Activated CD8-positive, alpha-beta memory T cell treated with anti-CD3 and anti-CD28 coated beads, Interleukin-2, amount 50 U/mL, for 1 hour (primary cell): ENCODE results near the gene MTMR10.

Experiments used
- DNase-seq: peaks from one replicate; pipeline ENCODE4 v3.0.0-alpha.2; 2020; ENCODE audit errors: extremely low read depth

The MTMR10 gene

GRCh38 chr15:30991255-30992235 is at the start of gene MTMR10:
Gene MTMR10, minus strand, starts transcription at chr15:30991628. Its CDS starts 122 bp downstream, at chr15:30991506.
- peak; percentile 9 for DNase-seq

GRCh38 chr15:31040611-31041010 is 49.2 kb upstream of the MTMR10 start:
- DNase-seq: no peak

GRCh38 chr15:31039961-31040360 is 48.5 kb upstream of the MTMR10 start:
- DNase-seq: no peak

GRCh38 chr15:31037731-31038477 is 46.5 kb upstream of the MTMR10 start:
- no peak for DNase-seq

GRCh38 chr15:31036783-31037182 is 45.4 kb upstream of the MTMR10 start:
- DNase-seq: no peak

GRCh38 chr15:31035610-31036009 is 44.2 kb upstream of the MTMR10 start:
- DNase-seq: no peak

GRCh38 chr15:31034152-31034551 is 42.7 kb upstream of the MTMR10 start:
- no peak for DNase-seq

GRCh38 chr15:31032961-31033371 is 41.5 kb upstream of the MTMR10 start:
- DNase-seq: no peak

GRCh38 chr15:31031471-31032067 is 40.1 kb upstream of the MTMR10 start:
- DNase-seq: no peak

- DNase-seq: no peak
Measured at GRCh38 chr15:31027910-31028578, 36.6 kb upstream of the MTMR10 start.

GRCh38 chr15:31025996-31026395 is 34.6 kb upstream of the MTMR10 start:
- DNase-seq: no peak

- no peak for DNase-seq
Measured at GRCh38 chr15:31024979-31025378, 33.6 kb upstream of the MTMR10 start.

- DNase-seq: no peak
Measured at GRCh38 chr15:31024330-31024729, 32.9 kb upstream of the MTMR10 start.

GRCh38 chr15:31023841-31024240 is 32.4 kb upstream of the MTMR10 start:
- DNase-seq: no peak

GRCh38 chr15:31021067-31021665 is 29.7 kb upstream of the MTMR10 start:
- DNase-seq: no peak

- DNase-seq: no peak
Measured at GRCh38 chr15:31020542-31020941, 29.1 kb upstream of the MTMR10 start.

GRCh38 chr15:31019986-31020385 is 28.6 kb upstream of the MTMR10 start:
- no peak for DNase-seq

- no peak for DNase-seq
Measured at GRCh38 chr15:31017311-31017710, 25.9 kb upstream of the MTMR10 start.

GRCh38 chr15:31016446-31016915 is 25.1 kb upstream of the MTMR10 start:
- no peak for DNase-seq

- DNase-seq: no peak
Measured at GRCh38 chr15:31014608-31014925, 23.1 kb upstream of the MTMR10 start.

GRCh38 chr15:31013863-31014607 is 22.6 kb upstream of the MTMR10 start:
- no peak for DNase-seq
